GM21360 (cell line): ENCODE results near the gene NSRP1.
"Not testable (repeated sequence)": the region's sequence is repeated elsewhere in the genome, so short reads cannot be mapped to it uniquely, and the experiment has no call there.

Experiments
- ATAC-seq: cut with Tn5 transposase; IDR thresholded peaks from one replicate; pipeline ENCODE4 v1.9.1; 2021; ENCODE audit warnings: mild to moderate bottlenecking, moderate library complexity; ENCODE audit not compliant: unreplicated experiment

Gene NSRP1

GRCh38 chr17:30174556-30174955, 57.9 kb downstream of the NSRP1 start:
- no peak for ATAC-seq

- ATAC-seq, result no peak
These were observed 60.2 kb downstream of the NSRP1 start for GRCh38 chr17:30176855-30177254.

GRCh38 chr17:30186761-30187160, 70.1 kb downstream of the NSRP1 start:
- ATAC-seq, result no peak

- no peak for ATAC-seq
These were observed 71.0 kb downstream of the NSRP1 start for GRCh38 chr17:30187573-30187972.

GRCh38 chr17:30188211-30188939, 71.8 kb downstream of the NSRP1 start:
- no peak for ATAC-seq

GRCh38 chr17:30191072-30191471, 74.5 kb downstream of the NSRP1 start:
- no peak for ATAC-seq

- no peak for ATAC-seq
These were observed 79.9 kb downstream of the NSRP1 start for GRCh38 chr17:30196504-30196903.

GRCh38 chr17:30197416-30197815, 80.8 kb downstream of the NSRP1 start:
- ATAC-seq, result no peak

- ATAC-seq, result no peak
These were observed 83.0 kb downstream of the NSRP1 start for GRCh38 chr17:30199600-30199999.

GRCh38 chr17:30200106-30200505, 83.5 kb downstream of the NSRP1 start:
- ATAC-seq, result no peak

- ATAC-seq, result not testable (repeated sequence)
These were observed 84.0 kb downstream of the NSRP1 start for GRCh38 chr17:30200656-30201055.

GRCh38 chr17:30203471-30203981, 86.9 kb downstream of the NSRP1 start:
- no peak for ATAC-seq

GRCh38 chr17:30207655-30208054, 91.0 kb downstream of the NSRP1 start:
- no peak for ATAC-seq

- no peak for ATAC-seq
These were observed 91.6 kb downstream of the NSRP1 start for GRCh38 chr17:30208214-30208613.

- no peak for ATAC-seq
These were observed 93.3 kb downstream of the NSRP1 start for GRCh38 chr17:30209930-30210329.

GRCh38 chr17:30210366-30210765, 93.8 kb downstream of the NSRP1 start:
- ATAC-seq, result no peak

- no peak for ATAC-seq
These were observed 94.3 kb downstream of the NSRP1 start for GRCh38 chr17:30210901-30211300.

- no peak for ATAC-seq
These were observed 94.8 kb downstream of the NSRP1 start for GRCh38 chr17:30211371-30211770.

GRCh38 chr17:30212750-30213149, 96.1 kb downstream of the NSRP1 start:
- no peak for ATAC-seq

- ATAC-seq, result no peak
These were observed 100.4 kb downstream of the NSRP1 start for GRCh38 chr17:30217054-30217453.

- ATAC-seq, result no peak
These were observed 101.2 kb downstream of the NSRP1 start for GRCh38 chr17:30217746-30218245.

- ATAC-seq, result no peak
These were observed 102.2 kb downstream of the NSRP1 start for GRCh38 chr17:30218799-30219198.

GRCh38 chr17:30219315-30219714, 102.7 kb downstream of the NSRP1 start:
- no peak for ATAC-seq
